ENCODE results near the gene DNAJC21.
"Not testable (repeated sequence)": the region's sequence is repeated elsewhere in the genome, so short reads cannot be mapped to it uniquely, and the experiment has no call there.

The DNAJC21 gene

DNA sequence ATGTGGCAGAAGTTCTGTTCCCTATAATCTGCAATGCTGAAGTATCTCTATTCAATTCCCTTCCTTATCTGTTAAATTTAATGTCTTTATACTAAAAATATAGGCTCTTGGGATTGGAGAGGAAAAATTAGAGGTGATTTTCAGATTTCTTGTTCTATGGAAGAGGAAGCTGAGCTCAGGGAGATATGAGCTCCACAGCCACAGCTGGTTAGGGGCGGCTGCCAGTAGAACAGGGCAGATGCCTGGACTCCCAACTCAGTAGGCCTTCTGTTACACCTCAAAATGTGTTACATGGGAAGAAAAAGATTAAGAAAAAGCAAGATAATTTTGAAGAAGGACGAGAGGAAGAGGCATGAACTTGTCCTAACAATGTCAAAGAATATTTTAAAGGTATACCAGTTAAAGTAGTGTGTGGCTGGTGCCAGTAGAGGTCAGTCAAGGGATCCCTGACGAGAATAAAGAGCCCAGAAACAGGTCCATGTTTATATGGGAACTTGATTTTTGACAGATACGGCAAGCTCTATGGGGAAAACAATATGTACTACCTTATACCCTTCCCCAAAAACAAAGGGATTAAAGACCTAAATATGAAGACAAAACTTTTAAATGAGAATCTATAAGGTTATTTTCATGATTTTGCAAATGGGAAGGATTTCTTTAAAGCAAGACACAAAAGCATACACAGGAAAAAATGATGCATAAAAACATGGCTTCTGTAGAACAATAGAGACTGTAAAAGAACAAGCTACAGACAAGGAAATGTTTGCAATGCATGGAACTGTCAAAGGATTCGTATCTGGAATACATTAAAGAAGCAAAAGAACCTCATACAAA, 28.7 kb downstream of the DNAJC21 start:
- no peak overlapping the region for H3K27ac ChIP-seq
- no peaks in the 10 kb centered on the region for H3K4me1 ChIP-seq
- H3K4me2 ChIP-seq, result no peak overlapping the region
- peaks cover 22 to 51% (median 29%) of the 10 kb centered on the region in 11 experiments for H3K36me3 ChIP-seq
- no peaks in the 10 kb centered on the region for H3K27me3 ChIP-seq
- H3K9ac ChIP-seq, result no peak overlapping the region
- H3K9me3 ChIP-seq (replicated peaks in 1 of 11), result no peaks in the 10 kb centered on the region
- H3K4me3 ChIP-seq, result no peak overlapping the region
- no peaks in the 10 kb centered on the region for H4K20me1 ChIP-seq
- TF ChIP-seq Cebpa-rat (IDR thresholded peaks at IDR 0.05), result no peak

DNA sequence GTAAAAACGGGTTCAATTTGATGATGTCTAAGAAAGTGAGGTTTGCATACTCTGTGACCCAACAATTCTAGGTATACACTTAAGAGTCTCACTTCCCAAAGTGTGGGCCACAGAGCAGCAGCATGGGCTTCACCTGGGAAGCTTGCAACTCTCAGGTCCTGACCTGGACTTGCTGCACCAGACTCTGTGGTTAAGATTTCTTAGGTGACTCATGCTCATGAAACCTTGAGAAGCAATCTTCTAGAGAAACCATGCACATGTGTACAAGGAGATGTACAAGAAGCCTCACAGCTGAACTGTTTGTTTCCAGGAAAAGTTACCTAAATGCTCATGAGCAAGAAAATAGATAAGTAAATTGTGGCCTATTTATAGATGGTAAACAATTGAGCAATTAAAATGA, 30.0 kb downstream of the DNAJC21 start:
- H3K36me3 ChIP-seq, result peaks cover 11 to 39% (median 18%) of the 10 kb centered on the region in 11 experiments; a peak in 21 of 22 replicates
- H4K20me1 ChIP-seq, result no peaks in the 10 kb centered on the region
- no peak overlapping the region for H3K27ac ChIP-seq
- TF ChIP-seq Cebpa-rat (IDR thresholded peaks at IDR 0.05), result no peak
- H3K9ac ChIP-seq, result no peak overlapping the region
- 0 out of 22 replicates have a peak, but pooled peaks cover 0 to 3% (median 0%) of the 10 kb centered on the region in 11 experiments for H3K9me3 ChIP-seq (replicated peaks in 1 of 11)
- no peaks in the 10 kb centered on the region for H3K27me3 ChIP-seq
- no peak overlapping the region for H3K4me3 ChIP-seq
- no peaks in the 10 kb centered on the region for H3K4me1 ChIP-seq
- no peak overlapping the region for H3K4me2 ChIP-seq

DNA sequence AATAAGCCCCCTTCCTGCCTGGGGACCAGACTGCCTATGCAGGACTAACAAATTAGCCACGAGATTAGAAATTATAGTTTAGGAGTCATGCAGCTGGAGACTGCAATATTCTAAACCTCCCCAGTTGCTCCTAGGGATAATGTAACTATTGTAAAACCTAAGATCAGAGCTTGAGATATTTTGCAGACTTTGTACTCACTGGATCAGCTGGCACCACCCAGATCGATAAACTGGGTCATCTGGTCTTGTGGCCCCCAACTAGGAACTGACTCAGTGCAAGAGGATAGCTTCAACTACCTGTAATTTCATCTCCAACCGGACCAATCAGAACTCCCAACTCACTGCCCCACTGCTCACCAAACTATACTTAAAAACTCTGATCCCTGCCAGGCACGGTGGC, 38.2 kb downstream of the DNAJC21 start:
- no peaks in the 10 kb centered on the region for H4K20me1 ChIP-seq
- no peaks in the 10 kb centered on the region for H3K27me3 ChIP-seq
- H3K4me3 ChIP-seq, result no peak overlapping the region
- no peak overlapping the region for H3K4me2 ChIP-seq
- peaks cover 15 to 25% (median 16%) of the 10 kb centered on the region in 11 experiments for H3K9me3 ChIP-seq (replicated peaks in 1 of 11)
- no peak for TF ChIP-seq Cebpa-rat (IDR thresholded peaks at IDR 0.05)
- no peak overlapping the region for H3K9ac ChIP-seq
- H3K36me3 ChIP-seq, result peaks cover 0 to 26% (median 13%) of the 10 kb centered on the region in 11 experiments; a peak in 14 of 22 replicates
- no peaks in the 10 kb centered on the region for H3K4me1 ChIP-seq
- H3K27ac ChIP-seq, result no peak overlapping the region

DNA sequence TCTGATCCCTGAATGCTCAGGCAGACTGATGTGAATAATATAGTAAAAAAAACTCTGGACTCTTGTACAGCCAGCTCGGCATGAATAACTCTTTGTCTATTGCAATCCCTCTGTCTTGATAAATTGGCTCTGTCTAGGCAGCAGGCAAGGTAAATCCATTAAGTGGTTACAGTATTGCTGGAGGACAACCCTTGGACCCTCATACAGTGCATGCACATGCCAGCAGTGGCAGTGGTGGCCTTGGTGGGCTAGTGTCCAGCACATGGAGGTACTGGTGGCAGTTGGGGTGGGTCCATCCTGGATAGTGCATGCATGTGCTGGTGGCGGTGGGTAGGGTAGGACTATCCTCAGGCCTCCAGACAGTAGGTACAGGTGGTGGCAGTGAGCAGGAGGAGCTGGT, 38.9 kb downstream of the DNAJC21 start:
- no peak for TF ChIP-seq Cebpa-rat (IDR thresholded peaks at IDR 0.05)

DNA sequence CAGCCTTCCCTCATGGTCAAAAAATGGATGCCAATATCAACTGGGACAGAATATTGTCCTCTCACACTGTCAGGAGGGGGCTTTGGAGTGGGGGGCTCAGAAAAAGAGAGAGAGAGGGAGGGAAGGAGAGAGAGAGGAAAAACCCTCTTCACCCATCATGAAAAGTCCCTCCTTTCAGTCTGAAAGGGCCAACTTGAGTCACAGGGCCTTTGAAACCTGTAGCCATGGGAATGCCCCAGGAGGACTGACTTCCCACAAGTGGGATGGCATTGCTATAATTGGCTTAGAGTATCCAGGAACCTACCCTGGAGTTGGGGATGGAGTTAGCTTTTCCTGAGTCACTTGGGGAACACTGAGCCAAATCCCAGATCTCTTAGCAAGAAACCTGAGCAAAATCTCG, 41.2 kb downstream of the DNAJC21 start:
- H3K4me2 ChIP-seq, result no peak overlapping the region
- no peak for TF ChIP-seq Cebpa-rat (IDR thresholded peaks at IDR 0.05)
- no peak overlapping the region for H3K9ac ChIP-seq
- peaks cover 6 to 15% (median 7%) of the 10 kb centered on the region in 11 experiments for H3K9me3 ChIP-seq (replicated peaks in 1 of 11)
- no peaks in the 10 kb centered on the region for H3K27me3 ChIP-seq
- H3K27ac ChIP-seq, result no peak overlapping the region
- no peaks in the 10 kb centered on the region for H3K4me1 ChIP-seq
- no peaks in the 10 kb centered on the region for H4K20me1 ChIP-seq
- no peak overlapping the region for H3K4me3 ChIP-seq
- peaks cover 0 to 18% (median 8%) of the 10 kb centered on the region in 11 experiments; a peak in 13 of 22 replicates for H3K36me3 ChIP-seq

More for the DNA sequence above, 38.9 kb downstream of the DNAJC21 start:
- no peak overlapping the region for H3K4me2 ChIP-seq
- peaks cover 0 to 26% (median 13%) of the 10 kb centered on the region in 11 experiments; a peak in 14 of 22 replicates for H3K36me3 ChIP-seq
- peaks cover 15 to 25% (median 16%) of the 10 kb centered on the region in 11 experiments for H3K9me3 ChIP-seq (replicated peaks in 1 of 11)
- no peak overlapping the region for H3K4me3 ChIP-seq
- no peak overlapping the region for H3K27ac ChIP-seq
- H4K20me1 ChIP-seq, result no peaks in the 10 kb centered on the region
- H3K9ac ChIP-seq, result no peak overlapping the region
- no peaks in the 10 kb centered on the region for H3K4me1 ChIP-seq
- H3K27me3 ChIP-seq, result no peaks in the 10 kb centered on the region

DNA sequence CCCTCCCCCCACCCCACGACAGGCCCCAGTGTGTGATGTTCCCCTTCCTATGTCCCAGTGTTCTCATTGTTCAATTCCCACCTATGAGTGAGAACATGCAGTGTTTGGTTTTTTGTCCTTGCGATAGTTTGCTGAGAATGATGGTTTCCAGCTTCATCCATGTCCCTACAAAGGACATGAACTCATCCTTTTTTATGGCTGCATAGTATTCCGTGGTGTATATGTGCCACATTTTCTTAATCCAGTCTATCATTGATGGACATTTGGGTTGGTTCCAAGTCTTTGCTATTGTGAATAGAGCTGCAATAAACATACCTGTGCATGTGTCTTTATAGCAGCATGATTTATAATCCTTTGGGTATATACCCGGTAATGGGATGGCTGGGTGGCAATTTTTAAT, 42.3 kb downstream of the DNAJC21 start:
- not testable (repeated sequence) for H3K4me1 ChIP-seq; H3K4me3 ChIP-seq; H3K4me2 ChIP-seq; H3K9me3 ChIP-seq (replicated peaks in 1 of 11); H4K20me1 ChIP-seq; H3K27ac ChIP-seq; H3K27me3 ChIP-seq; H3K9ac ChIP-seq
- H3K36me3 ChIP-seq, result peaks cover 0 to 12% (median 0%) of the 10 kb centered on the region in 11 experiments; a peak in 4 of 22 replicates

DNA sequence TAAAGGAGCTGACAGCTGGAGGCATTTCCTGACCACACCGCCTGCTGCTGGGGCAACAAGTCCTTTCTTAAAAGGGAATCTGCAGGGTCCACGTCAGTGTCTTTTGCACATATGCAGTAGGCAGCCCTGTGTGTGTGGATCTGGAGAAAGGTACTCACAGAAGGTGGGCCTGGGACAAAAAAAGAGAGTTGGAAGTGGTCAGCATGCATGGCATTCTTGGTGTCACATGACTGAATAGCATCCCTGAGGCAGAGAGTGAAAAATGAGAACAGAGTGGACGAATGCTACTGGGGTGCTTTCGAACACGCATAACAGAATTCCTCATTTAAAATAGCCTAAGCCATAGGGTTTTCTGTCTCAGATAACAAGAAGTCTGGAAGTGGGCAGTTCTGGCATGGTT, 47.0 kb downstream of the DNAJC21 start:
- Histone ChIP-seq H3K4me3 (no peak overlapping the region), H3K27me3 (no peaks in the 10 kb centered on the region), H3K27ac (no peak overlapping the region), H3K4me2 (no peak overlapping the region), H3K36me3 (no peaks in the 10 kb centered on the region), H3K9me3 (replicated peaks in 1 of 11) (peaks cover 4 to 8% (median 6%) of the 10 kb centered on the region in 11 experiments; a peak in 20 of 22 replicates), H3K9ac (no peak overlapping the region), H4K20me1 (no peaks in the 10 kb centered on the region), H3K4me1 (no peaks in the 10 kb centered on the region)
- TF ChIP-seq Cebpa-rat (IDR thresholded peaks at IDR 0.05), result no peak

DNA sequence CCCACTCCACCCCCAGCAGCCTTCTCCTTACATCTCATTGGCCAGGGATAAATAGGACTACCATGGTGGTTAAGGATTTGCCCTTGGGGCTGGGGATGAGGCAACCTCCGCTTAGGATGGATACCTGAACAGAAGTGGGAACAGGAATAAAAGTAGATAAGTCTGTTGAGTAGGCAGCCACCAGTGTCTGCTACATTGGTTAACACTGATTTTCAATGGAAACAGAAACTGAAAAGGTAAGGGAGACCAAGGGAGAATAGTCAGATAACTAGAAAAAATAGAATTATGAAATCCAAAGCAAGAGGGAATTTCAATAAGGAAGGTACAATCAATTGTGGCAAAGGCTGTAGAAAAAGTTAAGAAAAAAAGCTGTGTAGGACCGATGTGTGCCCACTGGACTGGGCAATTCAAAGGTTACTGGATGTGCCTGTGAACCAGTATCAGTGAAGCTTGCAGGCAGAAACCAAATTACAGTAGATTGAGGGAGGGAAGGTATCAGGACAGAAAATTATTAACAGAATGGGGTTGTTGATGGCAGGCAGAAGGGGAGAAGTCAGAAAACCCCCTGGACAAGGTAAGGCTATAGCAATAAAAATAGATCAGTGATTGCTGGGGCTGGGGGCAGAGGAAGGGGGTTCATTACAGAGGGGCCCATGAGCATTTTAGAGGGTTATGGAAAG, 48.7 kb downstream of the DNAJC21 start:
- no peaks in the 10 kb centered on the region for H3K27me3 ChIP-seq
- H3K4me2 ChIP-seq, result no peak overlapping the region
- H3K9me3 ChIP-seq (replicated peaks in 1 of 11), result peaks cover 13 to 23% (median 21%) of the 10 kb centered on the region in 11 experiments
- H3K27ac ChIP-seq, result no peak overlapping the region
- TF ChIP-seq Cebpa-rat (IDR thresholded peaks at IDR 0.05), result no peak
- H3K4me1 ChIP-seq, result no peaks in the 10 kb centered on the region
- H3K36me3 ChIP-seq, result no peaks in the 10 kb centered on the region
- no peak overlapping the region for H3K4me3 ChIP-seq
- no peak overlapping the region for H3K9ac ChIP-seq
- H4K20me1 ChIP-seq, result no peaks in the 10 kb centered on the region

DNA sequence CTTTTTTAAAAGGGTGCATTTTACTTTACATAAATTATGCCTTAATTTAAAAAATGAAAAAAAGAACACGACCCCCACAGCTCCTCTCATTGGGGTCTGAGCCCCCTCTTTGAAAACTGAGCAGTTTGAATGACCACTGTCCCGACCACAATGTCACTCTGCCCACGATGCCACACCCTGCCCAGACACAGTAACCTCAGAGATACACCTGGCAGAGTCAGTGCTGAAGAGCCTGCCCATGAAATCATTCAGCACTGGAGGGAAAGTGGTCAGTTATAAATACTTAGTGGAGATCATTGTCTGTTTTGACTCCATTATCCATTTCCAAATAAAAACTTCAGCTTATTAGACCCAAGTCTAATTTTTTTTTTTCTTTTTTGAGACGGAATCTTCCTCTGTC, 49.3 kb downstream of the DNAJC21 start:
- H3K4me1 ChIP-seq, result no peaks in the 10 kb centered on the region
- no peaks in the 10 kb centered on the region for H4K20me1 ChIP-seq
- H3K4me2 ChIP-seq, result no peak overlapping the region
- H3K27me3 ChIP-seq, result no peaks in the 10 kb centered on the region
- peaks cover 13 to 23% (median 21%) of the 10 kb centered on the region in 11 experiments for H3K9me3 ChIP-seq (replicated peaks in 1 of 11)
- H3K4me3 ChIP-seq, result no peak overlapping the region
- TF ChIP-seq Cebpa-rat (IDR thresholded peaks at IDR 0.05), result no peak
- no peak overlapping the region for H3K9ac ChIP-seq
- no peak overlapping the region for H3K27ac ChIP-seq
- no peaks in the 10 kb centered on the region for H3K36me3 ChIP-seq
